ENCODE data around the gene PAFAH1B1. TPM values are rescaled to one million over a fixed set of nuclear protein-coding genes. Genes with fewer than 3 reads are reported as not detected.

PAFAH1B1 gene
- total and polyA plus RNA-seq, 5 donors = 39.1 to 128 (median 104) TPM

- no peaks in the 10 kb centered on the region for H3K4me1 ChIP-seq (ENCODE audit: control insufficient read depth, insufficient read depth, low read length)
- intact Hi-C loops (cut with DNase I) = no loop called here
- ATAC-seq (no peak), DNase-seq (no peak)
- no peak overlapping the region for H3K4me3 ChIP-seq (ENCODE audit: low read length)
- no peak overlapping the region for H3K27ac ChIP-seq (ENCODE audit: low read length)
- no peaks in the 10 kb centered on the region for H3K27me3 ChIP-seq (ENCODE audit: control insufficient read depth, insufficient read depth)
- no peaks in the 10 kb centered on the region for H3K9me3 ChIP-seq (ENCODE audit: control insufficient read depth, low read length)
- WGBS = 94% methylated on average over 2 of the region's 2 CpGs
These were observed 87.5 kb downstream of the PAFAH1B1 start for GRCh38 chr17:2680961-2681360.

- Histone ChIP-seq H3K27me3 (ENCODE audit: control insufficient read depth, insufficient read depth) (no peaks in the 10 kb centered on the region), H3K4me1 (ENCODE audit: control insufficient read depth, insufficient read depth, low read length) (no peaks in the 10 kb centered on the region), H3K27ac (ENCODE audit: low read length) (no peak overlapping the region), H3K9me3 (ENCODE audit: control insufficient read depth, low read length) (no peaks in the 10 kb centered on the region), H3K4me3 (ENCODE audit: low read length) (no peak overlapping the region)
- no peak for ATAC-seq
- intact Hi-C loops (cut with DNase I) = no loop called here
- WGBS = 76% methylated on average over 7 of the region's 7 CpGs
- DNase-seq = no peak
These were observed 88.2 kb downstream of the PAFAH1B1 start for GRCh38 chr17:2681650-2682049.

GRCh38 chr17:2682176-2682938 lies 88.9 kb downstream of the PAFAH1B1 start:
- no peaks in the 10 kb centered on the region for H3K4me1 ChIP-seq (ENCODE audit: control insufficient read depth, insufficient read depth, low read length)
- H3K4me3 ChIP-seq (ENCODE audit: low read length) = no peak overlapping the region
- 75% methylated on average over 3 of the region's 3 CpGs for WGBS
- H3K27ac ChIP-seq (ENCODE audit: low read length) = no peak overlapping the region
- ATAC-seq (no peak), DNase-seq (no peak)
- H3K9me3 ChIP-seq (ENCODE audit: control insufficient read depth, low read length) = no peaks in the 10 kb centered on the region
- no peaks in the 10 kb centered on the region for H3K27me3 ChIP-seq (ENCODE audit: control insufficient read depth, insufficient read depth)
- intact Hi-C loops (cut with DNase I) = no loop called here

- ATAC-seq (no peak), DNase-seq (no peak)
- WGBS = 55% methylated on average over 8 of the region's 8 CpGs
- intact Hi-C loops (cut with DNase I) = no loop called here
- no peaks in the 10 kb centered on the region for H3K4me1 ChIP-seq (ENCODE audit: control insufficient read depth, insufficient read depth, low read length)
- no peaks in the 10 kb centered on the region for H3K27me3 ChIP-seq (ENCODE audit: control insufficient read depth, insufficient read depth)
- no peaks in the 10 kb centered on the region for H3K9me3 ChIP-seq (ENCODE audit: control insufficient read depth, low read length)
- H3K27ac ChIP-seq (ENCODE audit: low read length) = no peak overlapping the region
- H3K4me3 ChIP-seq (ENCODE audit: low read length) = no peak overlapping the region
These were observed 90.5 kb downstream of the PAFAH1B1 start for GRCh38 chr17:2683912-2684311.

GRCh38 chr17:2684549-2684948 lies 91.1 kb downstream of the PAFAH1B1 start:
- no peak overlapping the region for H3K4me3 ChIP-seq (ENCODE audit: low read length)
- 90% methylated on average over 18 of the region's 18 CpGs for WGBS
- no peaks in the 10 kb centered on the region for H3K27me3 ChIP-seq (ENCODE audit: control insufficient read depth, insufficient read depth)
- DNase-seq (no peak), ATAC-seq (no peak)
- no peaks in the 10 kb centered on the region for H3K4me1 ChIP-seq (ENCODE audit: control insufficient read depth, insufficient read depth, low read length)
- H3K9me3 ChIP-seq (ENCODE audit: control insufficient read depth, low read length) = no peaks in the 10 kb centered on the region
- intact Hi-C loops (cut with DNase I) = no loop called here
- H3K27ac ChIP-seq (ENCODE audit: low read length) = no peak overlapping the region

- intact Hi-C loops (cut with DNase I) = no loop called here
- Histone ChIP-seq H3K27me3 (ENCODE audit: control insufficient read depth, insufficient read depth) (no peaks in the 10 kb centered on the region), H3K4me1 (ENCODE audit: control insufficient read depth, insufficient read depth, low read length) (no peaks in the 10 kb centered on the region), H3K9me3 (ENCODE audit: control insufficient read depth, low read length) (no peaks in the 10 kb centered on the region), H3K27ac (ENCODE audit: low read length) (no peak overlapping the region), H3K4me3 (ENCODE audit: low read length) (no peak overlapping the region)
- ATAC-seq (peak; percentile 2 to 22), DNase-seq (peak in 2 of 3 donors; percentile 77)
- 62% methylated on average over 15 of the region's 15 CpGs for WGBS
These were observed 92.2 kb downstream of the PAFAH1B1 start for GRCh38 chr17:2685696-2686095.

GRCh38 chr17:2687074-2687418 lies 93.6 kb downstream of the PAFAH1B1 start:
- intact Hi-C loops (cut with DNase I) = no loop called here
- peak overlapping the region; percentile 17 for H3K27ac ChIP-seq (ENCODE audit: low read length)
- H3K4me1 ChIP-seq (ENCODE audit: control insufficient read depth, insufficient read depth, low read length) = no peaks in the 10 kb centered on the region

GRCh38 chr17:2688351-2689342 lies 95.2 kb downstream of the PAFAH1B1 start:
- Histone ChIP-seq H3K4me3 (ENCODE audit: low read length) (no peak overlapping the region), H3K9me3 (ENCODE audit: control insufficient read depth, low read length) (no peaks in the 10 kb centered on the region), H3K27ac (ENCODE audit: low read length) (peak overlapping the region; percentile 43), H3K27me3 (ENCODE audit: control insufficient read depth, insufficient read depth) (no peaks in the 10 kb centered on the region), H3K4me1 (ENCODE audit: control insufficient read depth, insufficient read depth, low read length) (no peaks in the 10 kb centered on the region)
- DNase-seq (peak in 2 of 3 donors; percentile 67 to 69), ATAC-seq (peak in 1 of 2 donors; percentile 2)
- 54% methylated on average over 27 of the region's 27 CpGs for WGBS
- intact Hi-C loops (cut with DNase I) = no loop called here

More at GRCh38 chr17:2687074-2687418, 93.6 kb downstream of the PAFAH1B1 start:
- ATAC-seq (no peak), DNase-seq (no peak)
- Histone ChIP-seq H3K4me3 (ENCODE audit: low read length) (no peak overlapping the region), H3K27me3 (ENCODE audit: control insufficient read depth, insufficient read depth) (no peaks in the 10 kb centered on the region), H3K9me3 (ENCODE audit: control insufficient read depth, low read length) (no peaks in the 10 kb centered on the region)
- WGBS = 70% methylated on average over 6 of the region's 6 CpGs

GRCh38 chr17:2689411-2690164 lies 96.1 kb downstream of the PAFAH1B1 start:
- WGBS = 52% methylated on average over 40 of the region's 40 CpGs
- Histone ChIP-seq H3K4me3 (ENCODE audit: low read length) (no peak overlapping the region), H3K9me3 (ENCODE audit: control insufficient read depth, low read length) (no peaks in the 10 kb centered on the region), H3K27ac (ENCODE audit: low read length) (no peak overlapping the region), H3K4me1 (ENCODE audit: control insufficient read depth, insufficient read depth, low read length) (no peaks in the 10 kb centered on the region), H3K27me3 (ENCODE audit: control insufficient read depth, insufficient read depth) (no peaks in the 10 kb centered on the region)
- DNase-seq (peak in 1 of 3 donors; percentile 61), ATAC-seq (peak; percentile 1 to 5)
- intact Hi-C loops (cut with DNase I) = no loop called here

- no peak overlapping the region for H3K4me3 ChIP-seq (ENCODE audit: low read length)
- no peaks in the 10 kb centered on the region for H3K27me3 ChIP-seq (ENCODE audit: control insufficient read depth, insufficient read depth)
- H3K27ac ChIP-seq (ENCODE audit: low read length) = no peak overlapping the region
- H3K9me3 ChIP-seq (ENCODE audit: control insufficient read depth, low read length) = no peaks in the 10 kb centered on the region
- peak in 1 of 3 donors; percentile 66 for DNase-seq
- WGBS = 79% methylated on average over 55 of the region's 55 CpGs
- ATAC-seq = peak in 1 of 2 donors; percentile 15
- intact Hi-C loops (cut with DNase I) = no loop called here
- H3K4me1 ChIP-seq (ENCODE audit: control insufficient read depth, insufficient read depth, low read length) = no peaks in the 10 kb centered on the region
These were observed 97.0 kb downstream of the PAFAH1B1 start for GRCh38 chr17:2690165-2691068.
